HCT116 (cell line): ENCODE data around the gene GRID2. TPM values are rescaled to one million over a fixed set of nuclear protein-coding genes. Genes with fewer than 3 reads are reported as not detected.
A peak's percentile ranks its signal among the peaks of the same experiment; 100 is the strongest.

Source experiments
- ATAC-seq: fragments of 200-7000 bp; cut with Tn5 transposase; 2 replicates; pipeline ENCODE4 v1.9.1; 2020; ENCODE audit warnings: mild to moderate bottlenecking, moderate library complexity
- BruUV-seq: library from RNA; stranded (reverse); fragments of 400-500 nt; replicated peaks from 2 replicates; lab custom pipeline; 2021; lab: Mats Ljungman, UMichigan
- CTCF ChIA-PET: fragments of 300-600 bp; sonication (Branson Sonifier 250); formaldehyde crosslinking; loops from one replicate; lab custom pipeline; 2021; ENCODE audit warnings: antibody characterized with exemption; lab: Charles Lee
- POLR2A ChIA-PET: fragments of 300-600, 350-600 bp; sonication (Branson Sonifier 250); formaldehyde crosslinking; loops from one replicate; lab custom pipeline; 2021; ENCODE audit warnings: antibody characterized with exemption; lab: Charles Lee
- RAD21 ChIA-PET, 2 experiments: fragments of 300-600 bp; sonication (Branson Sonifier 250); formaldehyde crosslinking; loops; one replicate each; lab custom pipeline; 2023; ENCODE audit warnings: low total read pairs in 2 of 2; ENCODE audit not compliant: uncharacterized antibody in 2 of 2, unreplicated experiment in 2 of 2, low non-redundant PET in 1 of 2; lab: Charles Lee
- DNase-seq: peaks from one replicate; pipeline ENCODE4 v3.0.0-alpha.2; 2010; ENCODE audit warnings: low read depth, low spot score
- H2AFZ ChIP-seq: fragments of 200-600 bp; shearing (Covaris generic), sonication (generic); 2 replicates; pipeline ENCODE4 v1.6.1; 2017; ENCODE audit warnings: low read depth, mixed run types, mixed read lengths, antibody characterized with exemption, low read length; ENCODE audit not compliant: poor library complexity, severe bottlenecking
- H3K27ac ChIP-seq: 2 replicates; pipeline ENCODE4 v1.5.1; 2012; ENCODE audit warnings: low read depth, low read length
- H3K27me3 ChIP-seq: fragments of 200-600 bp; sonication (generic); 2 replicates; pipeline ENCODE4 v1.6.1; 2016; ENCODE audit warnings: mixed run types, low read length, mixed read lengths; ENCODE audit not compliant: insufficient read depth
- H3K36me3 ChIP-seq, 2 experiments: fragments of 200-500 bp in 1 of 2; fragments of 200-600 bp in 1 of 2; sonication (Bioruptor generic) in 1 of 2; sonication (generic) in 1 of 2; 2 replicates each; pipeline versions ENCODE4 v1.5.1 to v1.6.1; 2014 to 2016; ENCODE audit warnings: low read length in 2 of 2, inconsistent platforms in 1 of 2, mixed read lengths in 1 of 2, mixed run types in 1 of 2; ENCODE audit not compliant: insufficient read depth in 2 of 2, control insufficient read depth in 1 of 2
- H3K4me1 ChIP-seq, 2 experiments: fragments of 200-600 bp in 1 of 2; sonication (generic) in 1 of 2; 2 replicates each; pipeline versions ENCODE4 v1.5.1 to v1.6.1; 2012 to 2017; ENCODE audit warnings: low read length in 2 of 2, inconsistent platforms in 1 of 2, mild to moderate bottlenecking in 1 of 2, mixed read lengths in 1 of 2, mixed run types in 1 of 2, moderate library complexity in 1 of 2; ENCODE audit not compliant: insufficient read depth in 2 of 2, control insufficient read depth in 1 of 2
- H3K4me2 ChIP-seq: fragments of 200-600 bp; sonication (generic); 2 replicates; pipeline ENCODE4 v1.6.1; 2017; ENCODE audit warnings: mixed run types, low read length, mixed read lengths
- H3K4me3 ChIP-seq, 2 experiments: fragments of 200-600 bp in 1 of 2; sonication (generic) in 1 of 2; replicated peaks in 1 of 2; 2 replicates each; pipeline ENCODE4 v1.5.1; 2011 to 2016; ENCODE audit warnings: low read length in 2 of 2, control low read depth in 1 of 2, low read depth in 1 of 2, mild to moderate bottlenecking in 1 of 2, mixed read lengths in 1 of 2, mixed run types in 1 of 2
- H3K79me2 ChIP-seq: fragments of 200-600 bp; sonication (generic); 2 replicates; pipeline ENCODE4 v1.6.1; 2017; ENCODE audit warnings: mild to moderate bottlenecking, mixed run types, low read length, moderate library complexity, mixed read lengths; ENCODE audit not compliant: insufficient read depth
- H3K9ac ChIP-seq: fragments of 200-600 bp; sonication (generic); 2 replicates; pipeline ENCODE4 v1.6.1; 2016; ENCODE audit warnings: low read length, mixed read lengths
- H3K9me2 ChIP-seq: fragments of 200-600 bp; sonication (generic), shearing (Covaris generic); 2 replicates; pipeline ENCODE4 v1.6.1; 2017; ENCODE audit warnings: mixed run types, mild to moderate bottlenecking, moderate library complexity; ENCODE audit not compliant: insufficient read depth
- H3K9me3 ChIP-seq, 2 experiments: fragments of 200-500 bp in 1 of 2; fragments of 200-600 bp in 1 of 2; sonication (Bioruptor generic) in 1 of 2; sonication (generic) in 1 of 2; 2 replicates each; pipeline ENCODE4 v1.6.1; 2014 to 2017; ENCODE audit warnings: low read length in 2 of 2, mixed read lengths in 2 of 2, inconsistent platforms in 1 of 2, low read depth in 1 of 2, mild to moderate bottlenecking in 1 of 2, mixed run types in 1 of 2, moderate library complexity in 1 of 2; ENCODE audit not compliant: control insufficient read depth in 1 of 2, insufficient read depth in 1 of 2
- H4K20me1 ChIP-seq: fragments of 200-600 bp; sonication (generic), shearing (Covaris generic); 2 replicates; pipeline ENCODE4 v1.6.1; 2017; ENCODE audit warnings: mixed run types, mild to moderate bottlenecking, moderate library complexity; ENCODE audit not compliant: insufficient read depth
- EZH2phosphoT487 ChIP-seq: fragments of 200-600 bp; IDR thresholded peaks from 2 replicates; pipeline ENCODE4 v1.6.1; 2018; ENCODE audit warnings: antibody characterized with exemption, borderline replicate concordance
- POLR2A ChIP-seq: IDR thresholded peaks from 2 replicates; pipeline ENCODE4 v1.7.0; 2011; ENCODE audit warnings: borderline replicate concordance; ENCODE audit not compliant: insufficient read depth, insufficient read length; ENCODE audit errors: extremely low read depth
- SP1 ChIP-seq: IDR thresholded peaks from 2 replicates; pipeline ENCODE4 v1.6.1; 2012; ENCODE audit warnings: low read depth
- SRF ChIP-seq: IDR thresholded peaks from 2 replicates; pipeline ENCODE4 v1.6.1; 2012; ENCODE audit warnings: low read depth
- YY1 ChIP-seq: IDR thresholded peaks from 2 replicates; pipeline ENCODE4 v1.6.1; 2011; ENCODE audit warnings: low read length, low read depth, moderate library complexity, mild to moderate bottlenecking; ENCODE audit not compliant: insufficient replicate concordance; ENCODE audit errors: extremely low read depth
- ZNF274 ChIP-seq: fragments of 200-500 bp; sonication (Bioruptor generic); IDR thresholded peaks from 2 replicates; pipeline ENCODE4 v1.6.1; 2014; ENCODE audit warnings: mild to moderate bottlenecking, low read depth, low read length, inconsistent platforms
- intact Hi-C: fragments of 100-400 bp; cut with micrococcal nuclease; formaldehyde crosslinking; loops from 2 replicates; pipeline ENCODE4 v1.10.0; 2022
- total RNA-seq: library from RNA; stranded (reverse); gene quantifications from one replicate; pipeline ENCODE4 v1.2.1, GENCODE V29; 2021; ENCODE audit not compliant: unreplicated experiment
- TF ChIP-seq, protein P1 (sequence below): IDR thresholded peaks from 2 replicates; pipeline ENCODE4 v1.6.1; 2012; ENCODE audit warnings: low read depth

The GRID2 gene
- total RNA-seq, 1 experiment from 2014 or later = not detected

DNA sequence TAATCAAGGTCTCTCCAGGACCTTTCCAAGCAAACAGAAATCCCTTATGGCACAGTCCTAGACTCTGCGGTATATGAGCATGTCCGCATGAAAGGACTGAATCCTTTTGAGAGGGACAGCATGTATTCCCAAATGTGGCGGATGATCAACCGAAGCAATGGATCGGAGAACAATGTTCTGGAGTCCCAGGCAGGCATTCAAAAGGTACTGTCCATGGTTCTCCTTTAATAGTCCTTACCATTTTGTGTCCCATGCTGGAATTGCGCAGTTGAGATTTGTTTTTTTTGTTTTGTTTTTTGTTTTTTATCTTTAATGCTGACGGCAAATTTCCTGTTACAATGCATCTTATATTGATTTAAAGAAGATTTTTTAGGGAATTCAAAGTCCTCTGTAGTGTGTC, 1211.4 kb downstream of the GRID2 start:
- no peaks in the 10 kb centered on the region for H4K20me1 ChIP-seq
- intact Hi-C loops = no loop called here
- H3K27me3 ChIP-seq = no peaks in the 10 kb centered on the region
- no peak overlapping the region for H3K4me3 ChIP-seq
- RAD21 ChIA-PET = no interaction called here
- no peaks in the 10 kb centered on the region for H3K79me2 ChIP-seq
- no peak overlapping the region for H3K9ac ChIP-seq
- TF ChIP-seq EZH2phosphoT487 (no peak), YY1 (no peak), SRF (no peak)
- TF ChIP-seq, protein P1, sequence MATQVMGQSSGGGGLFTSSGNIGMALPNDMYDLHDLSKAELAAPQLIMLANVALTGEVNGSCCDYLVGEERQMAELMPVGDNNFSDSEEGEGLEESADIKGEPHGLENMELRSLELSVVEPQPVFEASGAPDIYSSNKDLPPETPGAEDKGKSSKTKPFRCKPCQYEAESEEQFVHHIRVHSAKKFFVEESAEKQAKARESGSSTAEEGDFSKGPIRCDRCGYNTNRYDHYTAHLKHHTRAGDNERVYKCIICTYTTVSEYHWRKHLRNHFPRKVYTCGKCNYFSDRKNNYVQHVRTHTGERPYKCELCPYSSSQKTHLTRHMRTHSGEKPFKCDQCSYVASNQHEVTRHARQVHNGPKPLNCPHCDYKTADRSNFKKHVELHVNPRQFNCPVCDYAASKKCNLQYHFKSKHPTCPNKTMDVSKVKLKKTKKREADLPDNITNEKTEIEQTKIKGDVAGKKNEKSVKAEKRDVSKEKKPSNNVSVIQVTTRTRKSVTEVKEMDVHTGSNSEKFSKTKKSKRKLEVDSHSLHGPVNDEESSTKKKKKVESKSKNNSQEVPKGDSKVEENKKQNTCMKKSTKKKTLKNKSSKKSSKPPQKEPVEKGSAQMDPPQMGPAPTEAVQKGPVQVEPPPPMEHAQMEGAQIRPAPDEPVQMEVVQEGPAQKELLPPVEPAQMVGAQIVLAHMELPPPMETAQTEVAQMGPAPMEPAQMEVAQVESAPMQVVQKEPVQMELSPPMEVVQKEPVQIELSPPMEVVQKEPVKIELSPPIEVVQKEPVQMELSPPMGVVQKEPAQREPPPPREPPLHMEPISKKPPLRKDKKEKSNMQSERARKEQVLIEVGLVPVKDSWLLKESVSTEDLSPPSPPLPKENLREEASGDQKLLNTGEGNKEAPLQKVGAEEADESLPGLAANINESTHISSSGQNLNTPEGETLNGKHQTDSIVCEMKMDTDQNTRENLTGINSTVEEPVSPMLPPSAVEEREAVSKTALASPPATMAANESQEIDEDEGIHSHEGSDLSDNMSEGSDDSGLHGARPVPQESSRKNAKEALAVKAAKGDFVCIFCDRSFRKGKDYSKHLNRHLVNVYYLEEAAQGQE = peak; percentile 8; the same call in 1 of the 2 replicates
- H3K9me2 ChIP-seq = no peaks in the 10 kb centered on the region
- no peaks in the 10 kb centered on the region for H3K4me1 ChIP-seq
- no TSS peak for BruUV-seq
- POLR2A ChIA-PET = no interaction called here
- no peaks in the 10 kb centered on the region for H3K36me3 ChIP-seq
- H2AFZ ChIP-seq = no peak overlapping the region
- ATAC-seq = no peak
- no peak overlapping the region for H3K27ac ChIP-seq
- CTCF ChIA-PET = no interaction called here
- no peak overlapping the region for H3K4me2 ChIP-seq
- no peak for DNase-seq
- no peaks in the 10 kb centered on the region for H3K9me3 ChIP-seq

DNA sequence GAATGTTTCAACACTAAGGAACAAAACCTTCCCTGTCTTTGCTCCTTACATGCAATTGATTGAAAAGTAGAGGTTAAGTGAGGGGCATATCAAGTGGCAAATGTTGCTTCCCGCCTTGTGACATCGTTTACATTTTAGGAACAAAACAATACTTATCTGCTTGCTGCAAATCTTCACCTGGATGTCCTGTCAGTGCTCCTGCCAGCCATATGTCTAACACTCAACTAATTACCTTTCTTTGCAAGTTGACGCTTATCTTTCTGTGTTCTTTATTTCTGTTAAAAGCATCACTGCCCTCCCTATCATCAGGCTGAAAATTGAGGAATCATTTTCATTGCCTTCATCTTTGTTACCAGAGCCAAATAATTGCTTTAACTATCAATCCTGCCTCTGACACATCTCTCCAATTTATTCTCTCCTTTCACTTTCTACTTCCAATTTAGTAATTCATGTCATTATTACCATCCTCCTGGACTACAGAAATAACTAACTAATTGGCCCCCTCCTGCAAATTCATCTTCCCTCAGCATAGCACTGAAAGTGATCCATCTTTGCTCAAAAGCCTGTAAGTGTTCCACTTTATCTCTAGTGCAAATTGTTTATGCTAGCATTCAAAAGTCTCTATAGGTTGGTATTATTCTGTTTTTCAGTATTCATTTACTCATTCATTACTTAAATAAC, 1226.1 kb downstream of the GRID2 start:
- H3K9ac ChIP-seq = no peak overlapping the region
- CTCF ChIA-PET = no interaction called here
- no peaks in the 10 kb centered on the region for H3K9me3 ChIP-seq
- ATAC-seq (no peak), DNase-seq (no peak)
- H3K27ac ChIP-seq = no peak overlapping the region
- no peak overlapping the region for H2AFZ ChIP-seq
- POLR2A ChIA-PET = no interaction called here
- no peak for TF ChIP-seq ZNF274
- no peak for TF ChIP-seq POLR2A
- TF ChIP-seq SP1 = no peak
- RAD21 ChIA-PET = no interaction called here
- no peaks in the 10 kb centered on the region for H3K27me3 ChIP-seq
- H3K36me3 ChIP-seq = no peaks in the 10 kb centered on the region
- no peaks in the 10 kb centered on the region for H4K20me1 ChIP-seq
- H3K79me2 ChIP-seq = no peaks in the 10 kb centered on the region
- intact Hi-C loops = no loop called here
- no peaks in the 10 kb centered on the region for H3K4me1 ChIP-seq
- no peak overlapping the region for H3K4me2 ChIP-seq
- BruUV-seq = no TSS peak
- no peak overlapping the region for H3K4me3 ChIP-seq
- no peaks in the 10 kb centered on the region for H3K9me2 ChIP-seq
